ENCODE data around the gene SERPINA3.

DNA sequence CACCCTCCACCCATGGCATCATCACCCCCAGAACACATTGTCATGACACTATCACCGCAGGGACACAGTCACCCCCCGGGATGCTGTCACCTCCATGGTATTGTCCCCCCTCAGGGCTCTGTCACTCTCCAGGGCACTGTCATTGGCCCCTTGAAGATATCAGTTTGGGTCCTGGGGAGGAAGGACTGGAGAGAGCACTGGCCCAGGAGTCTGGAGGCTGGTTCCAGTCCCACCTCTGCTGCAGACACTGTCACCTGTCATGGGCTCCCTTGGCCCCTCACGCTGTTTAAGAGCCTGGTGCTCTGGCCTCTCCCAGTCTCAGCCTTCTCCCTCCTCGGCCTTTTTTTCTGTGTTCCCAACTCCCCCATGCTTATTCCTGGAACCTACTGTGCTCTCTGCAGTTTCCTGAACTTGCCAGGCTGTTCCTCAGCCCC lies 31.9 kb downstream of the SERPINA3 start:
- no peak for TF ChIP-seq POLR2A (IDR thresholded peaks at IDR 0.05)
- TF ChIP-seq, protein P1, sequence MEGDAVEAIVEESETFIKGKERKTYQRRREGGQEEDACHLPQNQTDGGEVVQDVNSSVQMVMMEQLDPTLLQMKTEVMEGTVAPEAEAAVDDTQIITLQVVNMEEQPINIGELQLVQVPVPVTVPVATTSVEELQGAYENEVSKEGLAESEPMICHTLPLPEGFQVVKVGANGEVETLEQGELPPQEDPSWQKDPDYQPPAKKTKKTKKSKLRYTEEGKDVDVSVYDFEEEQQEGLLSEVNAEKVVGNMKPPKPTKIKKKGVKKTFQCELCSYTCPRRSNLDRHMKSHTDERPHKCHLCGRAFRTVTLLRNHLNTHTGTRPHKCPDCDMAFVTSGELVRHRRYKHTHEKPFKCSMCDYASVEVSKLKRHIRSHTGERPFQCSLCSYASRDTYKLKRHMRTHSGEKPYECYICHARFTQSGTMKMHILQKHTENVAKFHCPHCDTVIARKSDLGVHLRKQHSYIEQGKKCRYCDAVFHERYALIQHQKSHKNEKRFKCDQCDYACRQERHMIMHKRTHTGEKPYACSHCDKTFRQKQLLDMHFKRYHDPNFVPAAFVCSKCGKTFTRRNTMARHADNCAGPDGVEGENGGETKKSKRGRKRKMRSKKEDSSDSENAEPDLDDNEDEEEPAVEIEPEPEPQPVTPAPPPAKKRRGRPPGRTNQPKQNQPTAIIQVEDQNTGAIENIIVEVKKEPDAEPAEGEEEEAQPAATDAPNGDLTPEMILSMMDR (IDR thresholded peaks at IDR 0.05) = no peak

All from ovary (tissue), 3 donors.